GM13976 (cell line): Measurements from ENCODE around the gene INPP1.
"Not testable (repeated sequence)": the region's sequence is repeated elsewhere in the genome, so short reads cannot be mapped to it uniquely, and the experiment has no call there.

Source experiments
- DNase-seq: peaks from one replicate; pipeline ENCODE4 v3.0.0; 2012; ENCODE audit warnings: low spot score
- CTCF ChIP-seq: IDR thresholded peaks from 2 replicates; pipeline ENCODE4 v1.5.1; 2012; ENCODE audit warnings: borderline replicate concordance, mild to moderate bottlenecking; ENCODE audit not compliant: insufficient read depth; ENCODE audit errors: extremely low read depth, missing control alignments, control extremely low read depth
- in situ Hi-C: fragments of 300-500 bp; cut with MboI; formaldehyde crosslinking; loops from one replicate; pipeline ENCODE4 v1.12.0; 2022; ENCODE audit warnings: low sequenced_read_pairs, mixed read lengths, inconsistent platforms; ENCODE audit not compliant: unreplicated experiment

INPP1 gene

GRCh38 chr2:190343536-190344275, at the start of gene INPP1:
TSS of gene INPP1 (plus strand) at chr2:190343589. CDS start at chr2:190360103, 16,514 bp downstream.
- DNase-seq: peak; percentile 76
- in situ Hi-C loops: no loop called here
- no peak for TF ChIP-seq CTCF

- in situ Hi-C loops: loop anchor here (25.0 kb wide), 1 partner anchor 211 kb away; no protein-coding TSS in a partner anchor
- not testable (repeated sequence) for DNase-seq
These were observed 45.5 kb upstream of the INPP1 start for GRCh38 chr2:190297880-190298279.

- no peak for DNase-seq
- in situ Hi-C loops: no loop called here
- no peak for TF ChIP-seq CTCF
These were observed 42.4 kb upstream of the INPP1 start for GRCh38 chr2:190301032-190301431.

GRCh38 chr2:190302052-190302451, 41.3 kb upstream of the INPP1 start:
- in situ Hi-C loops: no loop called here
- no peak for DNase-seq

GRCh38 chr2:190303647-190304046, 39.7 kb upstream of the INPP1 start:
- in situ Hi-C loops: no loop called here
- no peak for TF ChIP-seq CTCF
- DNase-seq: no peak

More at GRCh38 chr2:190302052-190302451, 41.3 kb upstream of the INPP1 start:
- TF ChIP-seq CTCF: no peak

- in situ Hi-C loops: no loop called here
- DNase-seq: no peak
These were observed 39.0 kb upstream of the INPP1 start for GRCh38 chr2:190304404-190304803.

GRCh38 chr2:190308031-190308430, 35.4 kb upstream of the INPP1 start:
- no peak for TF ChIP-seq CTCF
- in situ Hi-C loops: no loop called here
- DNase-seq: no peak

More at GRCh38 chr2:190304404-190304803, 39.0 kb upstream of the INPP1 start:
- no peak for TF ChIP-seq CTCF
